SK-N-SH (cell line): ENCODE measurements around the gene SLC25A25. TPM values are rescaled to one million over a fixed set of nuclear protein-coding genes. Genes with fewer than 3 reads are reported as not detected.

Experiments used
- CTCF ChIA-PET: fragments of 300-600, 350-600 bp; formaldehyde crosslinking; extraction: SDS; loops from one replicate; lab custom pipeline; 2021; lab: Yijun Ruan, JAX
- POLR2A ChIA-PET: fragments of 350-600 bp; sonication (Branson Sonifier 250); formaldehyde crosslinking; extraction: SDS; loops from one replicate; lab custom pipeline; 2020; ENCODE audit warnings: antibody characterized with exemption, inconsistent platforms; lab: Yijun Ruan, JAX
- DNase-seq: peaks from one replicate; pipeline ENCODE4 v3.0.0; 2012
- H2AFZ ChIP-seq: fragments of 200-600 bp; sonication (generic); 2 replicates; pipeline ENCODE4 v1.8.1; 2016; ENCODE audit warnings: antibody characterized with exemption, mild to moderate bottlenecking, low read depth
- H3F3A ChIP-seq: fragments of 200-600 bp; sonication (generic); replicated peaks from 2 replicates; pipeline ENCODE3; 2016; ENCODE audit warnings: antibody characterized with exemption, mild to moderate bottlenecking; ENCODE audit not compliant: insufficient read depth
- H3K27ac ChIP-seq, 2 experiments: fragments of 200-500 bp in 1 of 2; fragments of 200-600 bp in 1 of 2; sonication (Bioruptor generic) in 1 of 2; sonication (generic), shearing (Covaris generic) in 1 of 2; 2 replicates each; pipeline versions ENCODE4 v1.5.1 to v1.6.1; 2014 to 2016; ENCODE audit warnings: low read depth in 2 of 2, inconsistent platforms in 1 of 2, low read length in 1 of 2, mild to moderate bottlenecking in 1 of 2, mixed read lengths in 1 of 2
- H3K27me3 ChIP-seq: fragments of 200-600 bp; sonication (generic), shearing (Covaris generic); 2 replicates; pipeline ENCODE4 v1.6.1; 2016; ENCODE audit warnings: mixed run types; ENCODE audit not compliant: insufficient read depth
- H3K36me3 ChIP-seq, 2 experiments: fragments of 200-500 bp in 1 of 2; fragments of 200-600 bp in 1 of 2; sonication (Bioruptor generic) in 1 of 2; sonication (generic) in 1 of 2; replicated peaks in 1 of 2; 2 replicates each; pipeline versions ENCODE3 to v1.5.1; 2014 to 2016; ENCODE audit warnings: low read length in 1 of 2, mild to moderate bottlenecking in 1 of 2; ENCODE audit not compliant: insufficient read depth in 2 of 2, control insufficient read depth in 1 of 2
- H3K4me1 ChIP-seq, 2 experiments: fragments of 200-500 bp in 1 of 2; fragments of 200-600 bp in 1 of 2; sonication (Bioruptor generic) in 1 of 2; sonication (generic), shearing (Covaris generic) in 1 of 2; 2 replicates each; pipeline versions ENCODE4 v1.5.1 to v1.6.1; 2014 to 2016; ENCODE audit warnings: low read depth in 1 of 2, low read length in 1 of 2, mixed run types in 1 of 2; ENCODE audit not compliant: insufficient read depth in 2 of 2, control insufficient read depth in 1 of 2
- H3K4me2 ChIP-seq: fragments of 200-600 bp; sonication (generic), shearing (Covaris generic); 2 replicates; pipeline ENCODE4 v1.6.1; 2017; ENCODE audit warnings: mixed run types
- H3K4me3 ChIP-seq, 2 experiments: fragments of 200-500 bp in 1 of 2; fragments of 200-600 bp in 1 of 2; sonication (Bioruptor generic) in 1 of 2; sonication (generic), shearing (Covaris generic) in 1 of 2; 2 replicates each; pipeline versions ENCODE4 v1.5.1 to v1.8.1; 2014 to 2016; ENCODE audit warnings: low read depth in 2 of 2, inconsistent platforms in 1 of 2, low read length in 1 of 2, mild to moderate bottlenecking in 1 of 2, mixed read lengths in 1 of 2, moderate library complexity in 1 of 2
- H3K79me2 ChIP-seq: fragments of 200-600 bp; sonication (generic); 2 replicates; pipeline ENCODE4 v1.8.1; 2017; ENCODE audit warnings: mild to moderate bottlenecking; ENCODE audit not compliant: insufficient read depth
- H3K9ac ChIP-seq: fragments of 200-600 bp; sonication (generic); 2 replicates; pipeline ENCODE4 v1.6.1; 2017; ENCODE audit warnings: mixed run types
- H3K9me2 ChIP-seq: fragments of 200-600 bp; sonication (generic); 2 replicates; pipeline ENCODE4 v1.6.1; 2017; ENCODE audit warnings: mixed run types
- H3K9me3 ChIP-seq: fragments of 200-600 bp; sonication (generic); 2 replicates; pipeline ENCODE4 v1.6.1; 2017; ENCODE audit warnings: mixed run types, mild to moderate bottlenecking, moderate library complexity
- H4K20me1 ChIP-seq: fragments of 200-600 bp; sonication (generic); 2 replicates; pipeline ENCODE4 v1.6.1; 2017; ENCODE audit warnings: mild to moderate bottlenecking, mixed run types; ENCODE audit not compliant: insufficient read depth
- CTCF ChIP-seq: fragments of 200-600 bp; sonication (generic); IDR thresholded peaks from 2 replicates; pipeline ENCODE4 v1.6.1; 2017; ENCODE audit warnings: antibody characterized with exemption, mild to moderate bottlenecking, moderate library complexity
- ELF1 ChIP-seq: IDR thresholded peaks from 2 replicates; pipeline ENCODE4 v1.4.0; 2012
- FOSL2 ChIP-seq: IDR thresholded peaks from 2 replicates; pipeline ENCODE4 v1.4.0; 2012; ENCODE audit warnings: low read depth, mild to moderate bottlenecking, moderate library complexity, borderline replicate concordance
- FOXJ3 ChIP-seq: sonication (generic); formaldehyde crosslinking; IDR thresholded peaks from 2 replicates; pipeline ENCODE4 v1.5.1; 2020; ENCODE audit warnings: mild to moderate bottlenecking, missing genetic modification reagents
- FOXM1 ChIP-seq: IDR thresholded peaks from 2 replicates; pipeline ENCODE4 v1.4.0; 2012; ENCODE audit warnings: low read depth, mild to moderate bottlenecking
- IRF3 ChIP-seq: fragments of 150-350 bp; IDR thresholded peaks from 2 replicates; pipeline ENCODE4 v1.6.1; 2016; ENCODE audit warnings: mild to moderate bottlenecking, low read depth, low read length
- MEF2A ChIP-seq: IDR thresholded peaks from 2 replicates; pipeline ENCODE4 v1.4.0; 2012; ENCODE audit warnings: low read depth, borderline replicate concordance
- MXI1 ChIP-seq: IDR thresholded peaks from 2 replicates; pipeline ENCODE4 v1.6.1; 2012; ENCODE audit warnings: mild to moderate bottlenecking, low read depth, low read length, improper control_type of control experiment
- NFIC ChIP-seq: IDR thresholded peaks from 2 replicates; pipeline ENCODE4 v1.4.0; 2012; ENCODE audit warnings: borderline replicate concordance
- NRF1 ChIP-seq: IDR thresholded peaks from 2 replicates; pipeline ENCODE4 v1.6.1; 2012; ENCODE audit warnings: low read depth, mild to moderate bottlenecking, low read length
- PBX3 ChIP-seq: IDR thresholded peaks from 2 replicates; pipeline ENCODE4; 2012
- POLR2AphosphoS5 ChIP-seq: IDR thresholded peaks from 2 replicates; pipeline ENCODE4 v1.6.1; 2012; ENCODE audit warnings: low read depth, low read length
- RCOR1 ChIP-seq: fragments of 150-350 bp; IDR thresholded peaks from 2 replicates; pipeline ENCODE4 v1.6.1; 2017; ENCODE audit warnings: antibody characterized with exemption, low read length
- REST ChIP-seq: IDR thresholded peaks from 2 replicates; pipeline ENCODE4 v1.6.1; 2012; ENCODE audit warnings: mild to moderate bottlenecking, low read depth, low read length, moderate library complexity
- RFX5 ChIP-seq: IDR thresholded peaks from 2 replicates; pipeline ENCODE4 v1.6.1; 2012; ENCODE audit warnings: mild to moderate bottlenecking, improper control_type of control experiment, low read length
- TCF12 ChIP-seq: IDR thresholded peaks from 2 replicates; pipeline ENCODE4 v1.4.0; 2012
- TEAD4 ChIP-seq: IDR thresholded peaks from 2 replicates; pipeline ENCODE4 v1.4.0; 2012; ENCODE audit warnings: mild to moderate bottlenecking, borderline replicate concordance; ENCODE audit not compliant: insufficient read depth
- USF1 ChIP-seq: IDR thresholded peaks from 2 replicates; pipeline ENCODE4 v1.4.0; 2012; ENCODE audit warnings: low read depth, borderline replicate concordance
- YY1 ChIP-seq: IDR thresholded peaks from 2 replicates; pipeline ENCODE4 v1.4.0; 2012; ENCODE audit warnings: low read depth, mild to moderate bottlenecking
- WGBS: methylation state at CpG from one replicate; pipeline ENCODE4 v1.1.6; 2017; ENCODE audit warnings: low lambda C conversion rate; 5-methylcytosine and 5-hydroxymethylcytosine counted together
- polyA plus RNA-seq, 3 experiments: library from polyadenylated mRNA; depleted of rRNA; stranded (reverse); fragments of >200 nt; gene quantifications; 2 replicates each; pipeline ENCODE4 v1.2.3, GENCODE V29; 2012

Gene SLC25A25
- polyA plus RNA-seq, 1 of the 3 experiments (the other 2 are of a cell fraction) = 12.1 TPM

GRCh38 chr9:128053560-128053959, 14.5 kb upstream of the SLC25A25 start:
- no peak for DNase-seq
- Histone ChIP-seq H3K4me3 (no peak overlapping the region), H3K79me2 (no peaks in the 10 kb centered on the region), H3F3A (no peaks in the 10 kb centered on the region), H2AFZ (no peak overlapping the region), H3K9ac (no peak overlapping the region), H3K4me1 (peaks cover 8 to 10% of the 10 kb centered on the region in 2 experiments; a peak in 2 of 4 replicates), H3K9me3 (no peaks in the 10 kb centered on the region), H4K20me1 (no peaks in the 10 kb centered on the region), H3K9me2 (no peaks in the 10 kb centered on the region), H3K27me3 (no peaks in the 10 kb centered on the region), H3K4me2 (no peak overlapping the region), H3K36me3 (no peaks in the 10 kb centered on the region), H3K27ac (no peak overlapping the region)
- WGBS = 95% methylated on average over 11 of the region's 11 CpGs
- ChIA-PET CTCF (no interaction called here), POLR2A (no interaction called here)
- TF ChIP-seq FOSL2 (no peak), IRF3 (no peak), RCOR1 (no peak), FOXM1 (no peak), USF1 (no peak), YY1 (no peak), NRF1 (no peak), CTCF (no peak), ELF1 (no peak), PBX3 (no peak), NFIC (no peak), TEAD4 (no peak)

- Histone ChIP-seq H3K4me3 (no peak overlapping the region), H3K9me2 (no peaks in the 10 kb centered on the region), H3K36me3 (no peaks in the 10 kb centered on the region), H3K79me2 (no peaks in the 10 kb centered on the region), H3K4me2 (no peak overlapping the region), H3K4me1 (peaks cover 8 to 10% of the 10 kb centered on the region in 2 experiments; a peak in 2 of 4 replicates), H3F3A (no peaks in the 10 kb centered on the region), H4K20me1 (no peaks in the 10 kb centered on the region), H2AFZ (no peak overlapping the region), H3K27me3 (no peaks in the 10 kb centered on the region), H3K27ac (no peak overlapping the region), H3K9me3 (no peaks in the 10 kb centered on the region), H3K9ac (no peak overlapping the region)
- ChIA-PET POLR2A (no interaction called here), CTCF (interaction anchor here (1.8 to 2.3 kb wide), 2 partner anchors 12 to 64 kb away, joined by 7 to 9 read pairs; no protein-coding TSS in a partner anchor)
- TF ChIP-seq POLR2AphosphoS5 (no peak), TEAD4 (no peak), FOXJ3 (CRISPR knock-in tag) (no peak), TCF12 (no peak), RFX5 (no peak), REST (no peak), ELF1 (no peak), MXI1 (no peak), MEF2A (no peak), FOSL2 (no peak)
- 85% methylated on average over 3 of the region's 3 CpGs for WGBS
- no peak for DNase-seq
These were observed 13.9 kb upstream of the SLC25A25 start for GRCh38 chr9:128054087-128054486.
